ENCODE data around the gene PRKN.

DNA sequence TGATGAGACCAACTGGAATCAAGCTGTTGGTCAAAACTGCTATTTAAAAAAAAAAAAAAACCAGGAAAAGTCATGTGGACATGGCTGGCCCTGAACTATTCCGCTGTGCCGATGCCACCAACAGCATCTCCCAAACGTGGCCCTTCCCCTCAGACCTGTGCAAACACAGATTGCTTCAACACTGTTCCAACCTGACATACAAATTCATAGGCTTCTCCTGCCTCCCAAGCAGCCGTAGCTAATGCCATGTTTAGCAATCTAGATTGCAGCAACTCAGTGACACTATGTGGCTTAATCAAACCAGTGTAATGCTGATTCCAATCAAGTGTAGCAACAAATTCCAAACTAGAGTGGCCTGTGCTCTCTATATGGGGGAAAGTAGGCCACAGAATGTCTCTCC is 16.2 kb downstream of the PRKN start:
- TF ChIP-seq CTCF (IDR thresholded peaks at IDR 0.05; ENCODE audit: low read depth, low read length) (no peak), EZH2phosphoT487 (IDR thresholded peaks at IDR 0.05; ENCODE audit: low read depth) (no peak)

Measured in OCI-LY3 (cell line).